NOMO-1 treated with DMSO at 0.1 percent for 48 hours (cell line): ENCODE data around the gene NUP214.
"Not testable (repeated sequence)": the region's sequence is repeated elsewhere in the genome, so short reads cannot be mapped to it uniquely, and the experiment has no call there.

ENCODE experiments used
- DNase-seq: peaks from one replicate; lab custom pipeline; 2025; ENCODE audit not compliant: unreplicated experiment; lab: John Stamatoyannopoulos, UW

NUP214 gene

DNA sequence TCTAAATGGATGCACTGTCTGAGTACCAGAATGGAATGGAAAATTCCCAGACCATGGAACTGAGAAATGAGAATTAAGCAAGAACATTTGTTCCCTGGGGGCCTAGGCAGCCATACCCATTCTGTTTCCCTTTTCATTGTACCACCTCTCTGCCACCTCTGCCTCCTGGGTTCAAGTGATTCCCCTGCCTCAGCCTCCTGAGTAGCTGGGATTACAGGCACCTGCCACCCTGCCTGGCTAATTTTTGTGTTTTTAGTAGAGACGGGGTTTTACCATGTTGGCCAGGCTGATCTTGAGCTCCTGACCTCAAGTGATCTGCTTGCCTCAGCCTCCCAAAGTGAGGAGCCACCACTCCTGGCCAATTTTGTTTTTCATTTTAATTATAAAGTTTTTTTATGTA is 33.3 kb downstream of the NUP214 start:
- DNase-seq, result not testable (repeated sequence)

DNA sequence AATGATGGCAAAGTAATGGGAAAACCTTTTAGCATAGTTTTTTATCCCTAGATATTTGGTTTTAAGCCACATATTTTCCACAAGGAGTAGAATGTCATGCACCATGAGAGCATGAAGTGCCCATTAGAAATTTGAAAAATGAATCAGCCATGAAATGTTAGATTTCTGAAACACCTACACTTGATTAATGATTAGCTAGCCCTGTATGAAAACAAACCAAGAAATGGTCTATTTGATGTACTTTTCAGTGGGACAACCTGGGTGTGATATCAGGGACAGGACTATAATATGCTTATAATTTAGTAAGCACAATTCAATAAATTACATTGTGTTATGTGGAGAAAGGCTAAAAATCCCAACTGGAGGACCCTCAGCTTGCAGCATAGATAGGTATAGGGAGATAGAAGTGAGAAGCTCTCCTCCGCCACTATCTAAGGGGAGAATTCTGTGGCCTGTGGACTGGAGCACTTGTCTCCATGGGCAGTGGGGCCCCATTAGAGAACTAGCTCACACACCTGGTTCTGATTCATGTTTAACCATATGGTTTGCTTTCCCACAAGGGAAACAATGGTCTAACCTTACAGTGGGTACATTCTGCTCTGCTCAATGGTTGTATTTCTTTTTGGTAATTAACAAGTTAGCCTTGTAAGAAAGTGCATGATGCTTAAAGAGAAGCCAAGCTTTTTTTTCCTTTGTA is 35.2 kb downstream of the NUP214 start:
- DNase-seq, result no peak

DNA sequence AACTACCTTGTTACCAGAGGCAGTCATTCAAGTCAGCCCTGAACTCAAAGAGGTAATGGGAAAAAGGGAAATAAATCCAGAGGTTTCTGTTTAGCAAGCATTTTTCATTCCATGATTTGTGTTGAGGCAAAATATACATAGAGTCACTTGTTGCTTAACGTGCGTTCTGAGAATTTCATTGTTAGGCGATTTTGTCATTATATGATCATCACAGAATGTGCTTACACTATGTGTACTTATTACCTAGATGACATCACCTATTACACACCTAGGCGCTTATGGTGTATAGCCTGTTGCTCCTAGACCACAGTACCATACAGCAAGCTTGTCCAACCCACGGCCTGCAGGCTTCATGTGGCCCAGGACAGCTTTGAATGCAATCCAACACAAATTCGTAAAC is 36.2 kb downstream of the NUP214 start:
- no peak for DNase-seq

DNA sequence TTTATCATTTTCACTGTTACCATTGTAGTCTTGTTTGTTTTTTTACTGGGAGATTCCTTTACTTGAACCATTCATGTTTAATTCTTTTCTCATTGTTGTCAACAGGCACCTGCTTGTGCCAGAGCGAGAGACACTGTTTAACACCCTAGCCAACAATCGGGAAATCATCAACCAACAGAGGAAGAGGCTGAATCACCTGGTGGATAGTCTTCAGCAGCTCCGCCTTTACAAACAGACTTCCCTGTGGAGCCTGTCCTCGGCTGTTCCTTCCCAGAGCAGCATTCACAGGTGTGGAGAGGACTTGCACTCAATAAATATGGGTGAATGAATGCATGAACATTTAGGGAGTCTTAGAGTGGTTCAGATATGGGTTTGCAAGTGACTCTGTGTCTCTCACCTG is 37.5 kb downstream of the NUP214 start:
- no peak for DNase-seq

GRCh38 chr9:131165523-131165922 is 40.1 kb downstream of the NUP214 start:
- DNase-seq, result no peak

GRCh38 chr9:131167146-131167692 is 41.8 kb downstream of the NUP214 start:
- DNase-seq, result no peak

DNA sequence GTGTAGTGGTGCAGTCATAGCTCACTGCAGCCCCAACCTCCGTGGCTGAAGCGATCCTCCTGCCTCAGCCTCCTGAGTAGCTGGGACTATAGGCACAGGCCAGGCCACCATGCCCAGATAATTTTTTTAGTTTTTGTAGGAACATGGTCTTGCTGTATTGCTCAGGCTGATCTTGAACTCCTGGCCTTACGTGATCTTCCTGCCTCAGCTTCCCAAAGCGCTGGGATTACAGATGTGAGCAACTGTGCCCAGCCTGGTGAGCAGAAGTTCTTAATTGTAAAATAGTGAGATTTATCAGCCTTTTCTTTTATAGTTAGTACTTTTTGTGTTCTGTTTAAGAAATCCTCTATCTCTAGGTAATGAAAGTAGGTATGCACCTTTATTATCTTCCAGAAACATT is 42.5 kb downstream of the NUP214 start:
- DNase-seq, result no peak

DNA sequence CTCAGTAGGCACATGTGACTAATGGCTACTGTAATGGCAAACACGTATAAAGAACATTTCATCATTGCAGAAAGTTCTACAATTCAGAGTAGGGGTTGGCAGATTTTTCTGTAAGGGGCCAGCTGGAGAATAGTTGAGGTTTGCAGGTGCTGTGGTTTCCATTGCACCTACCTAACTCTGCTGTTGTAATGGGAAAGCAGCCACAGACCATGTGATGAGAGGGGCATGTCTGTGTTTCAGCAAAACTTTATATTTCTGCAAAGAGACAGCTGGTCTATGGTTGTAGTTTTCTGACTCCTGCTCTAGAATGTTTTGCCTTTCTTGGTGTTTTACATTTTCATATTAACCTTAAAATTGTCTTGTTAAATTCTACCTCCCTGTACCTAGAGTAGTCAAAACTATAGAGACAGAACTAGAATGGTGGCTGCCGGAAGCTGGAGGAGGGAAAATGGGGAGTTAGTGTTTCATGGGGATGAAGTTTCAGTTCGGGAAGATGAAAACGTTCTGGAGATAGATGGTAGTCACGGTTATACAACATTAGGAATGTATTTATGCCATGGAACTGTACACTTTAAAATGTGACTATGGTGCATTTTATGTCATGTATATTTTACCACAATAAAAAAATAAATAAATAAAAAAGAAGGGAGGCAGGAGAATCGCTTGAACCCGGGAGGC is 44.3 kb downstream of the NUP214 start:
- no peak for DNase-seq

GRCh38 chr9:131173995-131174394 is 48.6 kb downstream of the NUP214 start:
- no peak for DNase-seq

DNA sequence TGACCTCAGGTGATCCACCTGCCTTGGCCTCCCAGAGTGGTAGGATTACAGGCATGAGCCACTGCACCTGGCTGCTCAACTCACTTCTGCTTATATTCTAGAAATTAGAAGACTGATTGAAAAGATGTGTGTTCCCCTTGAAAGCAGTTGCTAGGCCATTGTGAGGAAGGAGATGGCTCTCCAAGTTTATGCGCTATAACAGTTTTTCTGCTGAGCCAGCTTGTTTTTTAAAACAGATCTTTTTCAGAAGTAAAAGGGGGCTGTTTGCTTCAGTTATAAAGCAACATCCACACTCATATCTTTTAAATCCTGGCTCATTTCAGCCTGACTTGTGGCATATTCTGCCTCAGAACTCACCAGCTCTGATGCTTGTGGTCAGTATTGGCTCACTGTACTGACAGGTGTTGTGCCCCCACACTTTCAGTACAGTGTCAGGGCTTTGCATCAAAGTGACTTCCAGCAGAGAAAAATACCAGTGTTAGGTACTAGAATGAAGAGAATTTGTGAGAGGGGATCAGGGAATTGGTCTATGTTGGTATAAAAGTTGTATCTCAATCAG is 49.4 kb downstream of the NUP214 start:
- DNase-seq, result no peak

DNA sequence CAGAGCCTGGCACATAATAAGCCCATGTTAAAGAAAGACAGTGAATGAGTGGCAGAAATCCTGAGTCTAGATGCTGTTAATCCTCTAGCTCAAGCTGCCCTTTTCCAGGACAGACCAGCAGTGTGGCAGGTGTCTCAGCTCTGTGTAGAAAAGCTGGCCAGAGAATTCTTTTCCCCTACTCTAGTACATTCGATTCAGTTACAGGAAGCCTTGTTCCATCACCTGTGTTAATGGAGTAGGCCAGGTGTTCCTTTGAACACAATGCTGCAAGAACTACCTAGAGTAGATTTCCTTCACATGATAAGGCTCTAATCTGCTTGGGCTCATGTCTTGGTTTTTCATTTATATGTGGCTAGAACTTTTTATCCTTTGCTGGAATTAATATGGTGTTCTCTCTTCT is 52.5 kb downstream of the NUP214 start:
- no peak for DNase-seq

DNA sequence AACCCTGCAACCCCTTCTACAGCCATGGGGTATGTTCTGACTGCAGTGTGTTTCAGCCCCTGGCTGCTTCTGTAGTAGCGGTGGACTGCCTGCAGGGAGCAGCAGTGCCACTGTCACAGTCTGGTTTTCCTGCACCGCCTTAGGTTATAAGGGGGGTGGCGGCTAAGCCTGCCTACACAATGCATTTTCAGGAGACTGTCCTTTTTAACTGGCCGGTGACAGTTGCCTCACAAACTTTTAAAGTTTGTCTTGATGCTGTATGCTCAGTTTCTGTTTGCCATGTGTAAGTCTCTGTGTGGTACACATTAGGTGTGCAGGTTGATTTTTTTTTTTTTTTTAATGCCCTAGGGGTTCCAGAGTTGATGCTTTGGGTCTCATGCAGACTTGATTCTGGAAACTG is 53.0 kb downstream of the NUP214 start:
- peak; percentile 55 for DNase-seq

- no peak for DNase-seq
These were observed 53.5 kb downstream of the NUP214 start for GRCh38 chr9:131178926-131179325.

DNA sequence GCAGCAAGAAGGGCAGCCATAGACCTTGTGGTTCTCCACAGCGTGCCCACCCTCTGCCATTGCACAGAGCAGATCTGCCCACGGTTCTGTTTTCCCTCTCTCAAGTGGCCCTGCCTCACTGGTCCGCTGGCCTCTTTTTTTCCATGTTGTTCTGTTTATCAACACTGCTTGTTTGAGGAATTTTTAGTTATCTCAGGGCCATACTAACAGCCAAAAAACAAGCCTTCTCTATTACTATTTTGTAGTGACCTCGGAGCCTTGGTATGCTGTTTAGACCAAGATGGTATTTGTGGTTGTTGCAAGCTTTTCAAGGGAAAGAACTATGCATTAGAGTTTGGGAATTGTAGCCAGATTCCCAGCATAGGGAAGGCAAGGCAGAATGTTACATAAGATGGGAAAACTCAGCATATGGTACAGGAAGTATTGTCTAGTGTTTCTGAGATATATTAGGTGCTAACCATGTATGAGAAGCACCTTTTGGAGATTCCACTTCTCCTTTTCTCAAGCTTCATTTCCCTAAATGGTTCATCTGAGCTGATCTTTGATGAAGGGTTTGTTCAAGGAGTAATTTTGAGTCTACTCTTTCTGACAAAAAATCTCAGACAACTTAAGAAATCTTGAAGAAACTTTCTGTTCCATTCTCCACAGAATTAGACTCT is 54.3 kb downstream of the NUP214 start:
- peak; percentile 72 for DNase-seq

- no peak for DNase-seq
These were observed 55.1 kb downstream of the NUP214 start for GRCh38 chr9:131180454-131180853.

GRCh38 chr9:131181091-131181681 is 55.8 kb downstream of the NUP214 start:
- no peak for DNase-seq

- no peak for DNase-seq
These were observed 60.5 kb downstream of the NUP214 start for GRCh38 chr9:131185924-131186323.

GRCh38 chr9:131186622-131187021 is 61.2 kb downstream of the NUP214 start:
- DNase-seq, result no peak

DNA sequence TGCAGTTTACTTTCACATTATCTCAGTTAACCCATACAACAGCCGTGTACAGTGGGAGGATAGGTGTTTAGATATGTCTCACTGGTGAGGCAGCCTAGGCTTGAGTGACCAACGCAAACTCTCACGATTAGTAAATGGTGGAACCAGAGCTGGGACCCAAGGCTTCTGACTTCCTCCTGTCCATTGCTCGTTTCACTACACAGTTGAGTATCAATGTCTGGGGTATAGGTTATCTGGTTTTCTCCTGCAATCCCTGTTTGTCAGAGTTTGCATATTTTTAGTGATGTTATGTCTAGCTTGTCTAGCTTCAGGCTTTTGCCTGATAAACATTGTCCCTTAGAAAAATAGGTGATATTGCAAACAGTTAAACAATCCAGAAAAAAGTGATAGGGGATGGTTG is 62.6 kb downstream of the NUP214 start:
- no peak for DNase-seq

DNA sequence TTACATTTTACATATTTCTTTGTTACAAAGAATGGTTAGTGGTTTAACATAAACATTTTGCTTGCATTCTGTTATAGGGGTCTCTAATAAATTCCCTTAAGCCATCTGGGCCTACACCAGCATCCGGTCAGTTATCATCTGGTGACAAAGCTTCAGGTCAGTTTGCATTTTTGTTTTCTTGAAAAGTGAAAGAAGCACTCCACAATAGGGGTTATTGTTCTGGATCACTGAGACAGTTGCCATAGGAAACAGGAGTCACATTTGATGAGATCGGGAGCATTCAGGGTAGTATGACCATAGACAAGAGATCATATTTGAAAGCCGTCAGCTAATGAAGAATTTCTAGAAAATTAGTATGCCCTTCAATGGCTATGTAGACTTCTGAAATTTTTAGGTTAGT is 63.6 kb downstream of the NUP214 start:
- DNase-seq, result no peak

- DNase-seq, result no peak
These were observed 64.8 kb downstream of the NUP214 start for GRCh38 chr9:131190191-131190590.
